Spleen (tissue), 7 donors: Measurements from ENCODE around the gene CMYA5.

Experiments used
- CTCF ChIP-seq, 11 experiments: fragments of 200-600 bp in 7 of 11; fragments of 450-650 bp in 4 of 11; sonication (generic) in 4 of 11; IDR thresholded peaks in 8 of 11; conservative IDR thresholded peaks in 3 of 11; 1 replicate in 7 of 11; 2 replicates in 4 of 11; pipeline versions ENCODE4 v1.4.0 to v1.8.0; 2016 to 2021; ENCODE audit warnings: antibody characterized with exemption in 11 of 11, inconsistent platforms in 4 of 11, mild to moderate bottlenecking in 1 of 11
- POLR2A ChIP-seq, 3 donors: fragments of 450-650 bp; IDR thresholded peaks; one replicate each; pipeline ENCODE4 v1.5.1; 2017; ENCODE audit warnings: antibody characterized with exemption in 3 of 3, mild to moderate bottlenecking in 1 of 3
- POLR2AphosphoS5 ChIP-seq, 3 donors: sonication (generic); formaldehyde crosslinking; IDR thresholded peaks; one replicate each; pipeline ENCODE4 v1.5.1; 2017; ENCODE audit warnings: antibody characterized with exemption in 3 of 3
- donor health status: DM: no; HTN: no; CAD: no; lungs with moderate emphysema.
- donor health status: DM: no; HTN: no; CAD: no.
- donor health status: DM: no; HTN: no; CAD: no.

DNA sequence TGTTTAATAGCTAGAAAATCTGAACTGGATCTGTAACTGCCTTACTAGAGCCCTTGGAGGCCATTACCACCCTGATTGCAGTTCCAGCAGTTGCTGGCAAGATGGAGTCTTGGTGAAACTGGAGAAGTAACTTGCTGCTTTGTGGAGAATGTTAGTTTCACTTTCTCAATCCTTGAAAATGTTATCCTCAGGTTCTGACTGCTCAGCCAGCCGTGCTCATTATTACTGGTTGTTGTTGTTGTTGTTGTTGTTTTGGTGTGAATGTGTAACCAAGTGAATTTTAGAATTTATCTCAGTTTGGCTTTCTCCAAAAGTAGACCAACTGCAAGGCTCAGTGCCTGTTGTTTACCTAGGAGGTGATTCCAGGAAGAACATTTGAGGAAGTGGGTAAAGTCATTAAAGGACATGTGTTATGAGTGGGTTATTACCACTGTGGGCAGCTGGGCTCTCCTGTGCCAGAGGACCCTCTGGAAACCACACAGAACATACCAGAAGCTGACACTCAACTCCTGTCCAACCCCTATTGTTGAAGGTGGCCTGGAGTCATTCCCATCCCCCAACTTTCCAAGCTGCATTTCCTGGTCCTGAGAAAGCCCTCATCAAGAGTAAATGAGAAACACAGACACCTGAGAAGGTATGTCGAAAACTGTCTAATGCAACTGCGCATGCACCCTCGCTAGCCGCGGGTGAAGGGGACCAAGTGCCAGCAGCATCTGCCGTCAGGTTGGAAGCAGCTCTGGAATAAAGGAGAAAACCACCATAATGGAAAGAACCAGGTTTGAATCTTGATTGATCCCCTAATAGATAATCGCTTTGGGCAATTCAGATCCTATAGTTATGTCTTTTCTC, 111.6 kb downstream of the CMYA5 start:
- TF ChIP-seq CTCF (IDR thresholded peaks at IDR 0.05 in 8 of 11, conservative IDR thresholded peaks at IDR 0.05 in 3 of 11) (no peak), POLR2AphosphoS5 (IDR thresholded peaks at IDR 0.05) (no peak), POLR2A (IDR thresholded peaks at IDR 0.05) (no peak)
